DMS53 (cell line): ENCODE measurements around the gene RNF223.

ENCODE experiments used
- DNase-seq: peaks from one replicate; lab custom pipeline; 2025; lab: John Stamatoyannopoulos, UW

The RNF223 gene

GRCh38 chr1:1073743-1074587, at the start of gene RNF223:
Gene RNF223, minus strand, starts transcription at chr1:1074306. Its CDS starts 1,740 bp downstream, at chr1:1072566.
- DNase-seq: peak; percentile 87

DNA sequence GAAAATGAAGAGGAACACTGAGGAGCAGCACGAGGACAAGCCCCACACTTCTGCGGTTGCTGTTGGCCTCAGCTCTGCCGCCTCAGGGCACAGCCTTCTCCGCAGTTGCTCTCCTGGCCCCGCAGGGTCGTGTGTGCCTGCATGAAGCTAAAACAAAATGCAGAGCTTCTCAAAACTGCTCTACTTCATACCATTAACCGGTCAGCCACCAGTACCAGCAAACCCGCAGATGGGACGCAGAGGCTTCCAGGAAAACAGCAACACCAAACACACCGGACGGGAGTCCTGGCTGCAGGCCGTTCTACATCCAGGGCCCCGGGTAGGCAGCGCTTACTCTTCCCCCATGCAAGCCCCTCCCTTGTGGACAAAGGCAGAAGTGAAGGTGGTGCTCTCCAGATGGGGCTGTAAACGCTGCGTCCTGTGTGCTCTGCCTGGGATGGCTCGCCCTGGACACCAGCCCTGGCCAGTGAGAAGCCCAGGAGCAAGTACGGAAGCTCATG, 48.9 kb upstream of the RNF223 start:
- DNase-seq: peak; percentile 44

DNA sequence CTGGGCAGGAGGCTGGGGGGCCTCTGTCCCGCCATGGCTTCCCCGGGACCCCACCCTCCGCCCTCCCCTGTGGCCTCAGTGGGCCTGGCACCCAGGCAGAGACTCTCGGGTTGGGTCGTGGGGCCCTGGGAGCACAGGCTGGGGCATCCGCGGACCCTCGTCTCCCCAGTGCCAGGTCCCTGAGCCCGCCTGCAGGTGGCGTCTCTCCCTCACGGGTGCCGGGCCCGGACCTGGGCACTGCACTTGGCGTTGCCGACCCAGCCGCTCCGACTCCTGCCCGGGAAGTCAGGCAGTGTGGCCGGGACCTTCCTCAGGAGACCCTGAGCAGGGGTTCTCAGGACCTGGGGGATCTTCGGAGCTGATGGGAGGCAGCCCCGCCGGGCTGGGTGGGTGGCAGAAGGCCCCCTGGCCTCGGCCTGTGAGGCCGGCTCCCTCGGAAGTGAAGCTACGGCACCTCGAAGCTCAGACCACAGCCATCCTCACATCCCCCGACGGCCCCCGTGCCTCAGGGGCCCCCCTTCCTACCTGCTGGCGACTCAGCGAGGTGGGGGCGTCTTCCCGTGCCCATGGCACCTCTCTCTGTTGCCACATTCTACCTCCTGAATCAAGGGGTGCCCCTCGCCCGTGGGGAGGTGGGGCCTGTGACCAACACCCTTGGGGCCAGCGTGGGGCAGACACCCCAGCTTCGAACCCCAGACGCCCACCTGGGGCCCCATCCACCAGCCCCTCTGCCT, 48.1 kb upstream of the RNF223 start:
- peak; percentile 91 for DNase-seq

DNA sequence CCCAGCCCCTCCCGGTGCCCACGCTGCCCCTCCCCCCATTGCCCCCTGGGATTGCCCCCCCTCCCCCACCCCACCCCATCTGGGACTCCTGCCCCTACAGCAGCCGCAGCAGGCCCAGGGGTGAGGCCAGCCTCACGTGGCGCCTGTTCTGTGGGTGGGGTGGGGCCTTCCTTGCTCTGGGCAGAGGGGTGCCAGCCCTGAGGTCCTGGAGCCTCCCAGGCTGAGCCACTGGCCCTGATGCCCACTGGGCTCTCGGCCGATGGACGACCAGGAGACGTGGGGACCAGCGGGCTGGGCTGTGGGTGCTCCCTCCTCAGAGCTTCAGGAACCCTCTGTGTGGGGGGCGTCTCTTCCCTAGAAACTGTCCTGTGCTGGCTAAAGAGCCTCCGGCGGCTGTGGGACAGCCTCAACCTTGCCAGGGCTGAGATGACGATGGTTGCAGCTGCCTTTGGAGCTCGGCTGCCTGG, 47.5 kb upstream of the RNF223 start:
- peak; percentile 78 for DNase-seq

GRCh38 chr1:1120866-1121591, 46.9 kb upstream of the RNF223 start:
- peak; percentile 37 for DNase-seq

- no peak for DNase-seq
These were observed 46.0 kb upstream of the RNF223 start for GRCh38 chr1:1120096-1120495.

- no peak for DNase-seq
These were observed 45.3 kb upstream of the RNF223 start for GRCh38 chr1:1119272-1119890.

DNA sequence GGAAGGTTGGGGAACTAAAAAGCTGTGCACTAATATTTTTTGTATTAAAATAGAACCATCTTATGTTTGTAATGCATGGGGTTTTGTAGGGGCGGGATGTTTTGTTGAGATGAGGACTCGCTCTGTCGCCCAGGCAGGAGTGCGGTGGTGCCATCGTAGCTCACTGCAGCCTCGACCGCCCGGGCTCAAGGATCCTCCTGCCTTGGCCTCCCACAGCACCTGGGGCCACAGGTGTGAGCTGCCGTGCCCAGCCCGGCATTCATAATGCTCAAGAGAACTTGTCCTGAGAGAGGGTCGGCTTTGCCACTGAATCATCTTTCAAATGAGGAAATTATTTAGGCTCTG, 44.7 kb upstream of the RNF223 start:
- no peak for DNase-seq

GRCh38 chr1:1118011-1118875, 44.1 kb upstream of the RNF223 start:
- no peak for DNase-seq

GRCh38 chr1:1117469-1117831, 43.3 kb upstream of the RNF223 start:
- DNase-seq: peak; percentile 40

DNA sequence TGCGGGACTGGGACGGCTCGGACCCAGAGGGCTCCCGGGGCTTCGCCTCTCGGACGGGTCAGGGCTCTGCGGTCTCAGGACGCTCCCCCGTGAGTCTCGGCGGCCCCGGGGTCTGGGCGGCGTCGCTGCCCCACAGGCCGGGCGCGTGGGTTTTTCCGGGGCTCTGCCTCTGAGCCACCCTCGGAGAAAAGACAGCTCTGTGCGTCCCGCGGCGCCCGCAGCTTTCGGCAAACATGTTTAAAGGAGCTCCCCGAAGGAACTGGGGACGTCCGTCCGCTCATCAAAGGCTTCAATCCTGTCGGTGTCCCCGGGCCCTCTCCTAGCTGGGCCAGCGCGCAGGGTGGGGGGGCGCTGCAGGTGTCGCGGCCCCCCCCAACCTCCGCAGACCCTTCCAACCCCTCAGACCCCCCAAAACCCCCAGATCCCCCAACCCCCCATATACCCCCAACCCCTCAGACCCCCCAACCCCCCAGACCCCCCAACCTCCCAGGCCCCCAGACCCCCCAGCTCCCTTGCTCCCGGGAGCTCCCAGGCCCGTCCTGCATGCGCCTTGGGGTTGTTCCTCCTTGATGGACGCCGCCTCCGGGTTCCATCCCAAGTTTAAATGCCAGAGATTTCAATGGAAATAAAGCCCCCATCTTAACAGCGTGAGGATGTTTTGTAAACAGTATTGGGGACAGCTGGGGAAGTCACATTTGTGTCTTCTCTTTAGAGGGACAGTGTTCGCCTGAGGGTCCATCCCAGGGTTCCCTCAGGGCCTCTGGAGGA, 42.8 kb upstream of the RNF223 start:
- peak; percentile 71 for DNase-seq

- peak; percentile 99 for DNase-seq
These were observed 41.9 kb upstream of the RNF223 start, which contains the start of gene C1orf159 for GRCh38 chr1:1115786-1116700. Gene C1orf159, minus strand, starts transcription at chr1:1116089. Its CDS starts 24,546 bp downstream, at chr1:1091543.

- peak; percentile 27 for DNase-seq
These were observed 41.2 kb upstream of the RNF223 start for GRCh38 chr1:1115136-1115785.

DNA sequence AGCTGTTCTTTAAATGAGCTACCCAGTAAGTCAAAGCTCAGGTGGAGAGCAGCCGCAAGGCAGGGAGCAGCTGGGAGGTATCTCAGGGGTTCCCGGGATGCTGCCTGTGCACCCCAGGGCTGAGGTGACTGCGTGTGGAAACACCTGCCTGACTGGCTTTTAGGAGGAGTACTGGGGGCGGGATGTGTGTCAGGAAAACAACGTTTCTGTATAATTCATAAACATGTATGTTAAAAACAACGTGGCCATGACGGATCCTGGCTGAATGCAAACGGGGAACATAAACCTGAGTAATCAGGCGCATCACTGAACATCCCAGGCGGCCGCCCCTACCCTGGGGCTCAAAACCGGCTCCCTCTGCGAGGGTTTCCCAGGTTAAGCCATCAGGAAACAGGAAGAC, 40.3 kb upstream of the RNF223 start:
- no peak for DNase-seq

- DNase-seq: no peak
These were observed 38.3 kb upstream of the RNF223 start for GRCh38 chr1:1112237-1112985.

GRCh38 chr1:1111516-1112236, 37.6 kb upstream of the RNF223 start:
- DNase-seq: no peak

DNA sequence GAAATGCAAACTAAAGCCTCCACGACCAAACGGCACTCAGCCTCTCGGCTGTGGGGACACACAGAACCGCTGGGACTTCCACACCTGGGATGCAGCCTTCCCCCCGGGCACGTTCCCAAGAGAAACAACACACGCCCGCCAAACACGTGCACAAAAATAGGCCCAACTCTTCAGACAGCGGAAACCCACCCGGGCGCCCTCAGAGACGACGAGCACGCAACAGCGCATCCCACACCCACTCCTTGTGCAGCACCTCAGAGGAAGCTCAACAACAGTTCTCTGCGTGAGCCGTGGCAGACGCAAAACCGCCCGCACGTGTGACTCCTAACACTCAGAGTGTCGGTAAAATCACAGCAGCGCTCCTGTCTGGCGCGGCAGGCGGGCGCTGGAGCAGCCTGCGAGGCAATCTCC, 36.5 kb upstream of the RNF223 start:
- DNase-seq: no peak
